Liver (tissue), 9 donors: ENCODE results near the gene PREB. TPM values are rescaled to one million over a fixed set of nuclear protein-coding genes. Genes with fewer than 3 reads are reported as not detected.

Experiments
- DNase-seq: peaks from one replicate; pipeline ENCODE4 v3.0.0-alpha.2; 2017; ENCODE audit warnings: low spot score
- H3K27ac ChIP-seq, 2 donors: one replicate each; pipeline ENCODE4 v1.7.0; 2013; ENCODE audit warnings: inconsistent platforms in 2 of 2, low read length in 2 of 2, control low read depth in 1 of 2, low read depth in 1 of 2, mild to moderate bottlenecking in 1 of 2
- H3K27me3 ChIP-seq, 4 donors: one replicate each; pipeline versions ENCODE4 v1.6.1 to v1.7.0; 2013; ENCODE audit warnings: low read length in 3 of 4, inconsistent platforms in 1 of 4, mild to moderate bottlenecking in 1 of 4, moderate library complexity in 1 of 4; ENCODE audit not compliant: control insufficient read depth in 4 of 4, insufficient read depth in 4 of 4
- H3K36me3 ChIP-seq, 4 donors: one replicate each; pipeline versions ENCODE4 v1.6.1 to v1.7.0; 2013; ENCODE audit warnings: low read length in 3 of 4, mild to moderate bottlenecking in 3 of 4, low read depth in 1 of 4, moderate library complexity in 1 of 4; ENCODE audit not compliant: control insufficient read depth in 4 of 4, insufficient read depth in 3 of 4
- H3K4me1 ChIP-seq, 4 donors: one replicate each; pipeline versions ENCODE4 v1.6.1 to v1.7.0; 2013; ENCODE audit warnings: low read length in 3 of 4, mild to moderate bottlenecking in 3 of 4, moderate library complexity in 1 of 4; ENCODE audit not compliant: control insufficient read depth in 4 of 4, insufficient read depth in 4 of 4
- H3K4me3 ChIP-seq, 3 donors: one replicate each; pipeline versions ENCODE4 v1.6.1 to v1.7.0; 2013; ENCODE audit warnings: low read length in 3 of 3, control low read depth in 1 of 3, low read depth in 1 of 3, mild to moderate bottlenecking in 1 of 3
- H3K9ac ChIP-seq, 2 donors: one replicate each; pipeline ENCODE4 v1.7.0; 2013; ENCODE audit warnings: low read length in 2 of 2, mild to moderate bottlenecking in 2 of 2, moderate library complexity in 2 of 2, control low read depth in 1 of 2, low read depth in 1 of 2
- H3K9me3 ChIP-seq, 4 donors: one replicate each; pipeline versions ENCODE4 v1.6.1 to v1.7.0; 2013; ENCODE audit warnings: low read length in 3 of 4; ENCODE audit not compliant: control insufficient read depth in 4 of 4
- EGR1 ChIP-seq, 2 donors: IDR thresholded peaks; 2 replicates each; pipeline ENCODE4 v1.6.1; 2016 to 2018; ENCODE audit warnings: antibody characterized with exemption in 2 of 2, low read depth in 2 of 2
- FOXA1 ChIP-seq: IDR thresholded peaks from 2 replicates; pipeline ENCODE4 v1.6.1; 2016; ENCODE audit warnings: antibody characterized with exemption
- FOXA2 ChIP-seq: IDR thresholded peaks from 2 replicates; pipeline ENCODE4 v1.6.1; 2016; ENCODE audit warnings: antibody characterized with exemption
- GABPA ChIP-seq, 2 donors: IDR thresholded peaks in 1 of 2; conservative IDR thresholded peaks in 1 of 2; 2 replicates each; pipeline ENCODE4 v1.6.1; 2016; ENCODE audit warnings: antibody characterized with exemption in 2 of 2, mild to moderate bottlenecking in 1 of 2, moderate library complexity in 1 of 2
- HNF4A ChIP-seq, 2 donors: conservative IDR thresholded peaks; 2 replicates each; pipeline ENCODE4 v1.6.1; 2016; ENCODE audit warnings: antibody characterized with exemption in 2 of 2, mild to moderate bottlenecking in 2 of 2
- HNF4G ChIP-seq: IDR thresholded peaks from 2 replicates; pipeline ENCODE4 v1.6.1; 2016; ENCODE audit warnings: antibody characterized with exemption
- JUND ChIP-seq, 2 donors: IDR thresholded peaks; 2 replicates each; pipeline ENCODE4 v1.6.1; 2016; ENCODE audit warnings: antibody characterized with exemption in 2 of 2
- NR2F2 ChIP-seq: IDR thresholded peaks from 2 replicates; pipeline ENCODE4 v1.6.1; 2016; ENCODE audit warnings: antibody characterized with exemption
- RAD21 ChIP-seq, 2 donors: IDR thresholded peaks; 2 replicates each; pipeline ENCODE4 v1.6.1; 2016; ENCODE audit warnings: antibody characterized with exemption in 2 of 2, mild to moderate bottlenecking in 2 of 2
- RXRA ChIP-seq, 2 donors: IDR thresholded peaks; 2 replicates each; pipeline ENCODE4 v1.6.1; 2017 to 2018; ENCODE audit warnings: antibody characterized with exemption in 2 of 2, mild to moderate bottlenecking in 1 of 2
- SP1 ChIP-seq: IDR thresholded peaks from 2 replicates; pipeline ENCODE4 v1.6.1; 2018; ENCODE audit warnings: antibody characterized with exemption, mild to moderate bottlenecking
- TAF1 ChIP-seq: conservative IDR thresholded peaks from 2 replicates; pipeline ENCODE4 v1.6.1; 2016; ENCODE audit warnings: antibody characterized with exemption, mild to moderate bottlenecking
- YY1 ChIP-seq: IDR thresholded peaks from 2 replicates; pipeline ENCODE4 v1.6.1; 2016; ENCODE audit warnings: antibody characterized with exemption, mild to moderate bottlenecking
- WGBS: extraction: QIAGEN DNeasy Blood & Tissue Kit; methylation state at CpG from one replicate; pipeline ENCODE4 v1.1.7; 2013; 5-methylcytosine and 5-hydroxymethylcytosine counted together
- polyA plus RNA-seq, 2 donors: library from polyadenylated mRNA; stranded (reverse) in 1 of 2; unstranded in 1 of 2; fragments of 200-250 nt in 1 of 2; fragments of >200 nt in 1 of 2; fragmentation: Nextera tagmentation in 1 of 2; extraction: Ambion mirVana in 1 of 2; gene quantifications; one replicate each; pipeline versions ENCODE4 v1.2.1 to v1.2.3, GENCODE V29; 2013 to 2015
- total RNA-seq, 2 donors: library from RNA; depleted of rRNA; stranded (reverse); fragments of >200 nt; gene quantifications; one replicate each; pipeline ENCODE4 v1.2.3, GENCODE V29; 2014
- TF ChIP-seq, protein P1 (sequence below): IDR thresholded peaks from 2 replicates; pipeline ENCODE4 v1.6.1; 2016; ENCODE audit warnings: antibody characterized with exemption
- TF ChIP-seq, protein P2 (sequence below): fragments of 150-350 bp; IDR thresholded peaks from 2 replicates; pipeline ENCODE4 v1.5.1; 2017; ENCODE audit warnings: improper control_type of control experiment, low read depth, low read length; ENCODE audit not compliant: missing input control
- TF ChIP-seq, protein P3 (sequence below): IDR thresholded peaks from 2 replicates; pipeline ENCODE4 v1.6.1; 2016; ENCODE audit warnings: antibody characterized with exemption, mild to moderate bottlenecking
- TF ChIP-seq, protein P4 (sequence below): IDR thresholded peaks from 2 replicates; pipeline ENCODE4 v1.6.1; 2016; ENCODE audit warnings: antibody characterized with exemption
- TF ChIP-seq, protein P5 (sequence below): IDR thresholded peaks from 2 replicates; pipeline ENCODE4 v1.6.1; 2016; ENCODE audit warnings: antibody characterized with exemption
- donor health status: healthy.
- donor health status: healthy.
- donor health status: healthy.
- donor health status: healthy.
- donor health status: healthy.

The PREB gene
- total and polyA plus RNA-seq, 4 donors: 21.5 to 98.4 (median 60.9) TPM

GRCh38 chr2:27092696-27093429, 41.6 kb downstream of the PREB start:
- TF ChIP-seq SP1: peak; percentile 96
- TF ChIP-seq TAF1: no peak
- TF ChIP-seq, protein P1, sequence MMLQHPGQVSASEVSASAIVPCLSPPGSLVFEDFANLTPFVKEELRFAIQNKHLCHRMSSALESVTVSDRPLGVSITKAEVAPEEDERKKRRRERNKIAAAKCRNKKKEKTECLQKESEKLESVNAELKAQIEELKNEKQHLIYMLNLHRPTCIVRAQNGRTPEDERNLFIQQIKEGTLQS: peak; percentile 41
- TF ChIP-seq HNF4A (conservative IDR thresholded peaks at IDR 0.05): peak; percentile 98 to 99
- TF ChIP-seq FOXA1: peak; percentile 37
- TF ChIP-seq, protein P2, sequence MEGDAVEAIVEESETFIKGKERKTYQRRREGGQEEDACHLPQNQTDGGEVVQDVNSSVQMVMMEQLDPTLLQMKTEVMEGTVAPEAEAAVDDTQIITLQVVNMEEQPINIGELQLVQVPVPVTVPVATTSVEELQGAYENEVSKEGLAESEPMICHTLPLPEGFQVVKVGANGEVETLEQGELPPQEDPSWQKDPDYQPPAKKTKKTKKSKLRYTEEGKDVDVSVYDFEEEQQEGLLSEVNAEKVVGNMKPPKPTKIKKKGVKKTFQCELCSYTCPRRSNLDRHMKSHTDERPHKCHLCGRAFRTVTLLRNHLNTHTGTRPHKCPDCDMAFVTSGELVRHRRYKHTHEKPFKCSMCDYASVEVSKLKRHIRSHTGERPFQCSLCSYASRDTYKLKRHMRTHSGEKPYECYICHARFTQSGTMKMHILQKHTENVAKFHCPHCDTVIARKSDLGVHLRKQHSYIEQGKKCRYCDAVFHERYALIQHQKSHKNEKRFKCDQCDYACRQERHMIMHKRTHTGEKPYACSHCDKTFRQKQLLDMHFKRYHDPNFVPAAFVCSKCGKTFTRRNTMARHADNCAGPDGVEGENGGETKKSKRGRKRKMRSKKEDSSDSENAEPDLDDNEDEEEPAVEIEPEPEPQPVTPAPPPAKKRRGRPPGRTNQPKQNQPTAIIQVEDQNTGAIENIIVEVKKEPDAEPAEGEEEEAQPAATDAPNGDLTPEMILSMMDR: no peak
- TF ChIP-seq JUND (IDR thresholded peaks at IDR 0.05): peak; percentile 63 to 71
- TF ChIP-seq RXRA (IDR thresholded peaks at IDR 0.05): peak; percentile 96 to 98
- TF ChIP-seq HNF4G: peak; percentile 97
- TF ChIP-seq, protein P3, sequence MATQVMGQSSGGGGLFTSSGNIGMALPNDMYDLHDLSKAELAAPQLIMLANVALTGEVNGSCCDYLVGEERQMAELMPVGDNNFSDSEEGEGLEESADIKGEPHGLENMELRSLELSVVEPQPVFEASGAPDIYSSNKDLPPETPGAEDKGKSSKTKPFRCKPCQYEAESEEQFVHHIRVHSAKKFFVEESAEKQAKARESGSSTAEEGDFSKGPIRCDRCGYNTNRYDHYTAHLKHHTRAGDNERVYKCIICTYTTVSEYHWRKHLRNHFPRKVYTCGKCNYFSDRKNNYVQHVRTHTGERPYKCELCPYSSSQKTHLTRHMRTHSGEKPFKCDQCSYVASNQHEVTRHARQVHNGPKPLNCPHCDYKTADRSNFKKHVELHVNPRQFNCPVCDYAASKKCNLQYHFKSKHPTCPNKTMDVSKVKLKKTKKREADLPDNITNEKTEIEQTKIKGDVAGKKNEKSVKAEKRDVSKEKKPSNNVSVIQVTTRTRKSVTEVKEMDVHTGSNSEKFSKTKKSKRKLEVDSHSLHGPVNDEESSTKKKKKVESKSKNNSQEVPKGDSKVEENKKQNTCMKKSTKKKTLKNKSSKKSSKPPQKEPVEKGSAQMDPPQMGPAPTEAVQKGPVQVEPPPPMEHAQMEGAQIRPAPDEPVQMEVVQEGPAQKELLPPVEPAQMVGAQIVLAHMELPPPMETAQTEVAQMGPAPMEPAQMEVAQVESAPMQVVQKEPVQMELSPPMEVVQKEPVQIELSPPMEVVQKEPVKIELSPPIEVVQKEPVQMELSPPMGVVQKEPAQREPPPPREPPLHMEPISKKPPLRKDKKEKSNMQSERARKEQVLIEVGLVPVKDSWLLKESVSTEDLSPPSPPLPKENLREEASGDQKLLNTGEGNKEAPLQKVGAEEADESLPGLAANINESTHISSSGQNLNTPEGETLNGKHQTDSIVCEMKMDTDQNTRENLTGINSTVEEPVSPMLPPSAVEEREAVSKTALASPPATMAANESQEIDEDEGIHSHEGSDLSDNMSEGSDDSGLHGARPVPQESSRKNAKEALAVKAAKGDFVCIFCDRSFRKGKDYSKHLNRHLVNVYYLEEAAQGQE: peak; percentile 64
- TF ChIP-seq NR2F2: peak; percentile 90
- TF ChIP-seq, protein P4, sequence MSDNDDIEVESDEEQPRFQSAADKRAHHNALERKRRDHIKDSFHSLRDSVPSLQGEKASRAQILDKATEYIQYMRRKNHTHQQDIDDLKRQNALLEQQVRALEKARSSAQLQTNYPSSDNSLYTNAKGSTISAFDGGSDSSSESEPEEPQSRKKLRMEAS: peak; percentile 93
- TF ChIP-seq EGR1 (IDR thresholded peaks at IDR 0.05; ENCODE audit: low read depth in 2 of 2): peak in 1 of 2 donors; percentile 73
- peak in 1 of 2 donors; percentile 56 for TF ChIP-seq RAD21 (IDR thresholded peaks at IDR 0.05)
- TF ChIP-seq, protein P5, sequence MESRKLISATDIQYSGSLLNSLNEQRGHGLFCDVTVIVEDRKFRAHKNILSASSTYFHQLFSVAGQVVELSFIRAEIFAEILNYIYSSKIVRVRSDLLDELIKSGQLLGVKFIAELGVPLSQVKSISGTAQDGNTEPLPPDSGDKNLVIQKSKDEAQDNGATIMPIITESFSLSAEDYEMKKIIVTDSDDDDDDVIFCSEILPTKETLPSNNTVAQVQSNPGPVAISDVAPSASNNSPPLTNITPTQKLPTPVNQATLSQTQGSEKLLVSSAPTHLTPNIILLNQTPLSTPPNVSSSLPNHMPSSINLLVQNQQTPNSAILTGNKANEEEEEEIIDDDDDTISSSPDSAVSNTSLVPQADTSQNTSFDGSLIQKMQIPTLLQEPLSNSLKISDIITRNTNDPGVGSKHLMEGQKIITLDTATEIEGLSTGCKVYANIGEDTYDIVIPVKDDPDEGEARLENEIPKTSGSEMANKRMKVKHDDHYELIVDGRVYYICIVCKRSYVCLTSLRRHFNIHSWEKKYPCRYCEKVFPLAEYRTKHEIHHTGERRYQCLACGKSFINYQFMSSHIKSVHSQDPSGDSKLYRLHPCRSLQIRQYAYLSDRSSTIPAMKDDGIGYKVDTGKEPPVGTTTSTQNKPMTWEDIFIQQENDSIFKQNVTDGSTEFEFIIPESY: peak; percentile 89
- peak; percentile 59 for TF ChIP-seq FOXA2
- TF ChIP-seq GABPA (IDR thresholded peaks at IDR 0.05 in 1 of 2, conservative IDR thresholded peaks at IDR 0.05 in 1 of 2): no peak
- peak; percentile 96 for TF ChIP-seq YY1
- peak overlapping the region in 1 of 3 donors; percentile 1 for H3K4me3 ChIP-seq
- no peaks in the 10 kb centered on the region for H3K27me3 ChIP-seq
- no peak overlapping the region for H3K9ac ChIP-seq
- DNase-seq: peak; percentile 73
- no peaks in the 10 kb centered on the region for H3K9me3 ChIP-seq
- H3K4me1 ChIP-seq: peaks cover 26 to 87% (median 73%) of the 10 kb centered on the region in 4 donors
- peaks cover 3 to 13% (median 9%) of the 10 kb centered on the region in 4 donors for H3K36me3 ChIP-seq
- WGBS: 28% methylated on average over 10 of the region's 10 CpGs
- H3K27ac ChIP-seq: peak overlapping the region; percentile 82 to 87
